Activated CD8-positive, alpha-beta memory T cell treated with anti-CD3 and anti-CD28 coated beads, Interleukin-2, amount 10 ng/mL, durations not matched to agents 7 days and 5 days (primary cell): ENCODE results near the gene SLC29A4. TPM values are rescaled to one million over a fixed set of nuclear protein-coding genes. Genes with fewer than 3 reads are reported as not detected.
"Not testable (repeated sequence)": the region's sequence is repeated elsewhere in the genome, so short reads cannot be mapped to it uniquely, and the experiment has no call there.

Experiments
- ATAC-seq: fragments of 150-1000 bp; cut with Tn5 transposase; one replicate; pipeline ENCODE4 v1.10.0; 2021; ENCODE audit warnings: moderate library complexity
- CTCF ChIA-PET: fragments of 350-600 bp; sonication (Branson Sonifier 250); formaldehyde crosslinking; loops from one replicate; lab custom pipeline; 2021; ENCODE audit warnings: antibody characterized with exemption; lab: Charles Lee
- DNase-seq: peaks from one replicate; pipeline ENCODE4 v3.0.0-alpha.2; 2020
- H3K27ac Mint-ChIP-seq: one replicate; pipeline ENCODE4 v1.8.0; 2021; ENCODE audit warnings: mild to moderate bottlenecking, mixed read lengths
- H3K27me3 Mint-ChIP-seq: one replicate; pipeline ENCODE4 v1.8.0; 2021; ENCODE audit warnings: mixed read lengths
- H3K36me3 Mint-ChIP-seq: one replicate; pipeline ENCODE4 v1.8.0; 2021; ENCODE audit warnings: mild to moderate bottlenecking, mixed read lengths
- H3K4me1 Mint-ChIP-seq: one replicate; pipeline ENCODE4 v1.8.0; 2021; ENCODE audit warnings: mixed read lengths
- H3K4me3 Mint-ChIP-seq: one replicate; pipeline ENCODE4 v1.8.0; 2021; ENCODE audit warnings: mild to moderate bottlenecking, moderate library complexity, mixed read lengths
- H3K9me3 Mint-ChIP-seq: one replicate; pipeline ENCODE4 v1.8.0; 2022; ENCODE audit warnings: low read depth, mixed read lengths
- total RNA-seq, 2 experiments: library from RNA; stranded (reverse); gene quantifications; one replicate each; pipeline ENCODE4 v1.2.3, GENCODE V29; 2021

The SLC29A4 gene
- total RNA-seq, 2 experiments from 2014 or later = 0.26 to 0.76 TPM

DNA sequence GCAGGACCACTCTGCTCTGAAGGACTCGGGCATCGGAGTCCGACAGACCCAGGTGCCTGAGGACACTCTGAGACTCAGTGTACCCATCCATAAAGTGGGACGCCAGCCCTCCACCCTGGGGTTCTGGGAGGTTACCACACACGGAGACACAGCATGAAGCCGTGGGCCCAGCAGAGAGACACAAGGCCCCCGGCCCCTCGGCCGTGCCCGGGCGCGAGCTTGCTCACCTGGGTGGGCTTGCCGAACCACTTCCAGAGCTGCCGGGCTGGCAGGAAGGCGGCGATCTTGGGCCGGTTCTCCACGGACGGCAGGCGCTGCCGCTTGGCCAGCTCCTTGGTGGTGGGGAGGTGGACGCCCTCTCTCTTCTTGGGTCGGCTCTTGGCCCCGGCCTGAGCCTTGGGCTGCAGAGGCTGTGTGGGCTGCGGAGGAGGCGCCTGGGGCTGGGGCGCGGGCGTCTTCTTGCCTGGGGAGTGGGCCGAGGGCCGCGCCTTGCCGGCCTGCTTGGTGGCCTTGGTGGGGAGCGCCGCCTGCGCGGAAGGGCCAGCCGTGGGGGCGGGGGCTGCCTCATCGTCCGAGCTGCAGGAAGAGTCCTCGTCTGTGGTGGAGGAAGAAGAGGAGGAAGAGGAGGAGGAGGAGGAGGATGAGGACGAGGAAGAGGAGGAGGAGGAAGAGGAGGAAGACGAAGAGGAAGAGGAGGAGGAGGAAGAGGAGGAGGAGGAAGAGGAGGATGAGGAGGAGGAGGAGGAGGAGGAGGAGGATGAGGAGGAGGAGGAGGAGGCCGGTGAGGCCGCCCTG is 29.7 kb downstream of the SLC29A4 start:
- H3K27ac Mint-ChIP-seq, H3K4me3 Mint-ChIP-seq, ATAC-seq, DNase-seq, H3K4me1 Mint-ChIP-seq, H3K9me3 Mint-ChIP-seq, CTCF ChIA-PET, H3K27me3 Mint-ChIP-seq: not testable (repeated sequence)
- H3K36me3 Mint-ChIP-seq = peaks cover 24% of the 10 kb centered on the region

GRCh38 chr7:5313076-5313885 is 30.5 kb downstream of the SLC29A4 start:
- DNase-seq, H3K4me3 Mint-ChIP-seq, H3K9me3 Mint-ChIP-seq, H3K27me3 Mint-ChIP-seq, H3K27ac Mint-ChIP-seq, CTCF ChIA-PET, H3K4me1 Mint-ChIP-seq, ATAC-seq: not testable (repeated sequence)
- peaks cover 28% of the 10 kb centered on the region for H3K36me3 Mint-ChIP-seq

- DNase-seq (no peak), ATAC-seq (no peak)
- Mint-ChIP-seq H3K27ac (no peak overlapping the region), H3K4me3 (no peak overlapping the region), H3K27me3 (no peaks in the 10 kb centered on the region), H3K36me3 (peaks cover 41% of the 10 kb centered on the region), H3K9me3 (peaks cover 10% of the 10 kb centered on the region), H3K4me1 (no peaks in the 10 kb centered on the region)
- CTCF ChIA-PET = no interaction called here
These were observed 32.1 kb downstream of the SLC29A4 start for GRCh38 chr7:5314864-5315263.

- Mint-ChIP-seq H3K9me3 (peaks cover 10% of the 10 kb centered on the region), H3K4me1 (no peaks in the 10 kb centered on the region), H3K27me3 (no peaks in the 10 kb centered on the region), H3K4me3 (no peak overlapping the region), H3K36me3 (peaks cover 46% of the 10 kb centered on the region), H3K27ac (no peak overlapping the region)
- ATAC-seq = no peak
- CTCF ChIA-PET = no interaction called here
- DNase-seq = no peak
These were observed 33.0 kb downstream of the SLC29A4 start for GRCh38 chr7:5315761-5316160.

GRCh38 chr7:5318613-5319012 is 35.9 kb downstream of the SLC29A4 start:
- ATAC-seq, CTCF ChIA-PET, H3K9me3 Mint-ChIP-seq, H3K4me3 Mint-ChIP-seq, H3K27me3 Mint-ChIP-seq, H3K27ac Mint-ChIP-seq, H3K4me1 Mint-ChIP-seq, DNase-seq: not testable (repeated sequence)
- H3K36me3 Mint-ChIP-seq = peaks cover 57% of the 10 kb centered on the region

DNA sequence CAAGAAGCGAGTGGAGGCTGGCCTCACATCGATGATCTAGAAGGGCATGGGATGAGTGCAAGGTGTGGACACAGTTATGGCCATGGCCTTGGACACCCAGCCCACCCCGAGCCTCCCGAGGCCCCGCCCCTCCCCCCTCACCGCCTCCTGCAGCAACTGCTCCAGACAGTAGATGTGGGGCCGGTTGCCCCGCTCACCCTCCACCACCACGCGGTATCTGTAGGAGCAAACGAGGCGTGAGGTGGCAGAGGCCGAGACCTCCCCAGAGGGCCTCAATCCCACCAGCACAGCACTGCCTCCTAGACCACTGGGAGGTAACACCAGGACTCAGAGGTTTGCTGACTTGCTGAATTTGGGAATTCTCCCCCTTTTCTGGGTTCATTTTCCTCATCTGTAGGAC is 37.6 kb downstream of the SLC29A4 start:
- peaks cover 10% of the 10 kb centered on the region for H3K9me3 Mint-ChIP-seq
- no peaks in the 10 kb centered on the region for H3K4me1 Mint-ChIP-seq
- no peaks in the 10 kb centered on the region for H3K27me3 Mint-ChIP-seq
- no peak overlapping the region for H3K27ac Mint-ChIP-seq
- ATAC-seq (no peak), DNase-seq (no peak)
- CTCF ChIA-PET = no interaction called here
- peaks cover 59% of the 10 kb centered on the region for H3K36me3 Mint-ChIP-seq
- no peak overlapping the region for H3K4me3 Mint-ChIP-seq

- CTCF ChIA-PET = no interaction called here
These were observed 38.2 kb downstream of the SLC29A4 start for GRCh38 chr7:5320802-5321396.

DNA sequence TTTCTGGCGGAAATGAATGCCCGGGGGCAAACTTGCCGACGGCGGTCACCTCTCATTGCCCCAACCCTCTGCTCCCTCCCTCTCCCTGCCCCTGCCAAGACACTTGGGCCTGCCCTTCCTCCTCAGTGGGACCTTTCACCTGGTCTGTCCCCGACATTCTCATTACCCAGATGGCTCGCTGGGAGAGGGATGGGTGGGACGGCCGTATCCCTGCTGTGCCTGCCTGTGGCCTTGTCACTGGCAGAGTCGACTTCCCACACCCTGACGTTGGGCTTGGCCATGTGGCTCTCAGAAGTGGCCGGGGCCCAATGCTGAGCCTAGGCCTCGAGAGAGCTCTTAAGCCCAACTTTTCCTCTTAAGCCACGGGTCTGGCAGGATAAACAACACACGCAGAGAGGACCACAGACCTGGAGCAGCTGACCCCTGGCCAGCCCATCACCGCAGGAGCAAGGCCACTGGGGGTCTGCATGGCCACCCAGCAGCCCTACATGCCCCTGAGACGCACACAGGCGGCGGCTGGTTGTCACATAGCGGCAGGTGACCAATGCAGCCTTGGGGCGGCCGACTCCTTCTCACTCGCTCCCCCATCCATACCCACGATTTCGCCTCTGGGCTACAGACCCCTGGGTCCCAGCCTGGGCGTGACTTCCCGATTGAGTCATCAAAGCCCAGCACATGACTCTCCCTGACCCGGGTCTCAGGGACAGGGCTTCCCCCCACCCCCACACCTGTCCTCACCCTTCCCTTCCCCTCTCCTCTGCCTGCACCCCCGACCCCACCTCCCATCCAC is 40.1 kb downstream of the SLC29A4 start:
- CTCF ChIA-PET = no interaction called here
- DNase-seq (no peak), ATAC-seq (no peak)
- Mint-ChIP-seq H3K27me3 (no peaks in the 10 kb centered on the region), H3K4me1 (no peaks in the 10 kb centered on the region), H3K36me3 (peaks cover 56% of the 10 kb centered on the region), H3K9me3 (peaks cover 10% of the 10 kb centered on the region), H3K4me3 (no peak overlapping the region), H3K27ac (no peak overlapping the region)

More at GRCh38 chr7:5320802-5321396, 38.2 kb downstream of the SLC29A4 start:
- no peak for DNase-seq
- H3K4me3 Mint-ChIP-seq = no peak overlapping the region
- H3K36me3 Mint-ChIP-seq = peaks cover 56% of the 10 kb centered on the region
- H3K9me3 Mint-ChIP-seq = peaks cover 10% of the 10 kb centered on the region
- H3K27me3 Mint-ChIP-seq = no peaks in the 10 kb centered on the region
- no peak for ATAC-seq
- no peaks in the 10 kb centered on the region for H3K4me1 Mint-ChIP-seq
- no peak overlapping the region for H3K27ac Mint-ChIP-seq

GRCh38 chr7:5323800-5324781 is 41.3 kb downstream of the SLC29A4 start:
- H3K27me3 Mint-ChIP-seq, H3K4me3 Mint-ChIP-seq, ATAC-seq, H3K9me3 Mint-ChIP-seq, H3K27ac Mint-ChIP-seq, CTCF ChIA-PET, DNase-seq, H3K4me1 Mint-ChIP-seq: not testable (repeated sequence)
- H3K36me3 Mint-ChIP-seq = peaks cover 45% of the 10 kb centered on the region

DNA sequence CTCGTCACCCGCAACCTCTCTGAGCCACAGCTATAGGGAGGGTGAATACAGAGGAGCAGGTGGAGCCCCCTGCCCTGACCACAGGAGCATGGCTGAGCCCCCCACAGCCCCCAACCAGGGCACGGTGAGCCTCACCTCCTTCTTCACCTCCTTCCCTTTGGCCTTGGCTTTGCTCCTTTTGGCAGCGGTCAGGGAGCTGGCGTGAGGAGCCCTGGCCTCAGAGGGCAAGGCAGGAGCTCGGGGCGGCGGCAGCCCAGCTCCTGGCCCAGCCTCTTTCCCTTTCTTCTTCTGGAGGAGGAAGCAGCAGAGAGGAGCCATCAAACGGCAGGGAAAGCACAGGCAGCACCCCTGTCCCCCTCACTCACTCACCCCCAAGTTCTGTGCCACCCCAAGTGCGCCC is 42.2 kb downstream of the SLC29A4 start:
- Mint-ChIP-seq H3K27me3 (no peaks in the 10 kb centered on the region), H3K9me3 (no peaks in the 10 kb centered on the region), H3K4me3 (no peak overlapping the region), H3K36me3 (peaks cover 40% of the 10 kb centered on the region), H3K27ac (no peak overlapping the region), H3K4me1 (no peaks in the 10 kb centered on the region)
- ATAC-seq = no peak
- DNase-seq = no peak
- CTCF ChIA-PET = no interaction called here

DNA sequence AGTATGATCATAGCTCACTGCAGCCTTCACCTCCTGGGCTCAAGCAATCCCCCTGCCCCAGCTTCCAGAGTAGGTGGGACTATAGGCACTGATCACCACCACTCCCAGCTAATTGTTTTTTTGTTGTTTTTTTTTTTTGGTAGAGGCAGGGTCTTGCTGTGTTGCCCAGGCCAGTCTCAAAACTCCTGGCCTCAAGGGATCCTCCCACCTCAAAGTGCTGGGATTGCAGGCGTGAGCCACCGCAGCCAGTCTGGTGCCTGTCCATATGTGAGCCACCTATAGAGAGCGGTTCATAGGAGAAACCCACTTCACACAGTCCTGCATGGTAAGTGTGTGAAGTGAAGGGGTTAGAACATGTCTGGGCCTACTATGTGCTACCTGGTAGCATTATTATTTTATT is 47.5 kb downstream of the SLC29A4 start:
- CTCF ChIA-PET = interaction anchor here (0.6 to 1.6 kb wide), 2 partner anchors 36 to 186 kb away, joined by 3 to 6 read pairs; no protein-coding TSS in a partner anchor
- Mint-ChIP-seq H3K4me3 (no peak overlapping the region), H3K4me1 (peaks cover 14% of the 10 kb centered on the region), H3K27ac (no peak overlapping the region), H3K36me3 (peaks cover 39% of the 10 kb centered on the region), H3K27me3 (no peaks in the 10 kb centered on the region), H3K9me3 (no peaks in the 10 kb centered on the region)
- DNase-seq (no peak), ATAC-seq (no peak)

- H3K4me3 Mint-ChIP-seq = no peak overlapping the region
- peaks cover 54% of the 10 kb centered on the region for H3K36me3 Mint-ChIP-seq
- peaks cover 3% of the 10 kb centered on the region for H3K9me3 Mint-ChIP-seq
- DNase-seq (no peak), ATAC-seq (no peak)
- CTCF ChIA-PET = no interaction called here
- no peaks in the 10 kb centered on the region for H3K27me3 Mint-ChIP-seq
- peaks cover 14% of the 10 kb centered on the region for H3K4me1 Mint-ChIP-seq
- no peak overlapping the region for H3K27ac Mint-ChIP-seq
These were observed 49.8 kb downstream of the SLC29A4 start for GRCh38 chr7:5332579-5332978.
